Neural cell (in vitro differentiated cells): ENCODE measurements around the gene RERE. TPM values are rescaled to one million over a fixed set of nuclear protein-coding genes. Genes with fewer than 3 reads are reported as not detected.

Experiments used
- H2AFZ ChIP-seq: fragments of 200-600, 300-800 bp; sonication (generic), shearing (Covaris generic); 2 replicates; pipeline ENCODE4 v1.6.0; 2014; ENCODE audit warnings: low read depth, mild to moderate bottlenecking, antibody characterized with exemption, low read length, moderate library complexity
- H3F3A ChIP-seq: fragments of 200-600 bp; shearing (Covaris generic); 2 replicates; pipeline ENCODE4 v1.6.1; 2016; ENCODE audit warnings: mild to moderate bottlenecking, moderate library complexity, mixed read lengths, antibody characterized with exemption, low read length; ENCODE audit not compliant: insufficient read depth, poor library complexity, severe bottlenecking
- H3K27ac ChIP-seq: fragments of 200-600, 300-800 bp; sonication (generic), shearing (Covaris generic); 2 replicates; pipeline ENCODE4 v1.5.1; 2014; ENCODE audit warnings: mild to moderate bottlenecking, low read length, moderate library complexity
- H3K27me3 ChIP-seq: fragments of 300-800, 200-600 bp; sonication (generic), shearing (Covaris generic); 2 replicates; pipeline ENCODE4 v1.6.0; 2014; ENCODE audit warnings: mild to moderate bottlenecking, low read depth, low read length, moderate library complexity; ENCODE audit not compliant: insufficient read depth
- H3K36me3 ChIP-seq: fragments of 300-800, 200-600 bp; sonication (generic), shearing (Covaris generic); 2 replicates; pipeline ENCODE4 v1.5.1; 2014; ENCODE audit warnings: mild to moderate bottlenecking, antibody characterized with exemption, low read length, moderate library complexity; ENCODE audit not compliant: insufficient read depth
- H3K4me2 ChIP-seq: fragments of 300-800, 200-600 bp; sonication (generic), shearing (Covaris generic); 2 replicates; pipeline ENCODE4 v1.6.0; 2014; ENCODE audit warnings: mild to moderate bottlenecking, low read length
- H3K4me3 ChIP-seq: fragments of 300-800, 200-600 bp; sonication (generic), shearing (Covaris generic); 2 replicates; pipeline ENCODE4 v1.5.1; 2014; ENCODE audit warnings: mild to moderate bottlenecking, low read length, moderate library complexity
- H3K79me2 ChIP-seq: fragments of 200-600 bp; shearing (Covaris generic); replicated peaks from 2 replicates; pipeline ENCODE4 v1.6.0; 2014; ENCODE audit warnings: mild to moderate bottlenecking, low read length, moderate library complexity; ENCODE audit not compliant: insufficient read depth
- H3K9ac ChIP-seq: fragments of 300-800, 200-600 bp; sonication (generic), shearing (Covaris generic); 2 replicates; pipeline ENCODE4 v1.6.1; 2016; ENCODE audit warnings: mild to moderate bottlenecking, low read length, mixed read lengths
- H3K9me2 ChIP-seq: fragments of 200-600 bp; shearing (Covaris generic); 2 replicates; pipeline ENCODE4 v1.6.1; 2016; ENCODE audit warnings: mild to moderate bottlenecking, low read length, mixed read lengths; ENCODE audit not compliant: insufficient read depth
- H3K9me3 ChIP-seq: fragments of 200-600, 300-800 bp; sonication (generic), shearing (Covaris generic); 2 replicates; pipeline ENCODE4 v1.6.1; 2016; ENCODE audit warnings: mild to moderate bottlenecking, mixed run types, low read length, moderate library complexity, mixed read lengths
- H4K20me1 ChIP-seq: fragments of 200-600 bp; shearing (Covaris generic); 2 replicates; pipeline ENCODE4 v1.6.1; 2016; ENCODE audit warnings: mild to moderate bottlenecking, mixed run types; ENCODE audit not compliant: insufficient read depth
- EP300 ChIP-seq: fragments of 450-650 bp; conservative IDR thresholded peaks from 2 replicates; pipeline ENCODE4 v1.6.1; 2014; ENCODE audit warnings: antibody characterized with exemption, mild to moderate bottlenecking, moderate library complexity; ENCODE audit not compliant: poor library complexity, severe bottlenecking
- EZH2 ChIP-seq: fragments of 200-600, 300-800 bp; shearing (Covaris generic), sonication (generic); IDR thresholded peaks from 2 replicates; pipeline ENCODE4 v1.6.1; 2014; ENCODE audit warnings: antibody characterized with exemption, low read length, borderline replicate concordance, mild to moderate bottlenecking; ENCODE audit not compliant: insufficient read depth, poor library complexity, severe bottlenecking
- MXI1 ChIP-seq: fragments of 450-650 bp; conservative IDR thresholded peaks from 2 replicates; pipeline ENCODE4 v1.6.1; 2014; ENCODE audit warnings: antibody characterized with exemption, mild to moderate bottlenecking; ENCODE audit not compliant: poor library complexity, severe bottlenecking
- POLR2AphosphoS5 ChIP-seq: IDR thresholded peaks from 2 replicates; pipeline ENCODE4 v1.6.1; 2012
- RAD21 ChIP-seq: fragments of 450-650 bp; conservative IDR thresholded peaks from 2 replicates; pipeline ENCODE4 v1.6.1; 2014; ENCODE audit warnings: antibody characterized with exemption, mild to moderate bottlenecking, moderate library complexity
- SMC3 ChIP-seq: fragments of 450-650 bp; conservative IDR thresholded peaks from 2 replicates; pipeline ENCODE4 v1.6.1; 2014; ENCODE audit warnings: antibody characterized with exemption, mild to moderate bottlenecking, moderate library complexity; ENCODE audit not compliant: poor library complexity
- TAF1 ChIP-seq: IDR thresholded peaks from 2 replicates; pipeline ENCODE4 v1.6.1; 2012; ENCODE audit warnings: low read depth
- polyA plus RNA-seq: library from polyadenylated mRNA; depleted of rRNA; stranded (reverse); fragments of >200 nt; gene quantifications from 2 replicates; pipeline ENCODE4 v1.2.3, GENCODE V29; 2014
- TF ChIP-seq, protein P1 (sequence below): fragments of 450-650 bp; IDR thresholded peaks from 2 replicates; pipeline ENCODE4 v1.5.1; 2014; ENCODE audit warnings: antibody characterized with exemption, mild to moderate bottlenecking, moderate library complexity; ENCODE audit not compliant: poor library complexity, severe bottlenecking
- TF ChIP-seq, protein P2 (sequence below): IDR thresholded peaks from 2 replicates; pipeline ENCODE4 v1.6.1; 2012; ENCODE audit warnings: borderline replicate concordance

The RERE gene
- polyA plus RNA-seq, 1 donor from 2014 or later = 21.0 TPM

DNA sequence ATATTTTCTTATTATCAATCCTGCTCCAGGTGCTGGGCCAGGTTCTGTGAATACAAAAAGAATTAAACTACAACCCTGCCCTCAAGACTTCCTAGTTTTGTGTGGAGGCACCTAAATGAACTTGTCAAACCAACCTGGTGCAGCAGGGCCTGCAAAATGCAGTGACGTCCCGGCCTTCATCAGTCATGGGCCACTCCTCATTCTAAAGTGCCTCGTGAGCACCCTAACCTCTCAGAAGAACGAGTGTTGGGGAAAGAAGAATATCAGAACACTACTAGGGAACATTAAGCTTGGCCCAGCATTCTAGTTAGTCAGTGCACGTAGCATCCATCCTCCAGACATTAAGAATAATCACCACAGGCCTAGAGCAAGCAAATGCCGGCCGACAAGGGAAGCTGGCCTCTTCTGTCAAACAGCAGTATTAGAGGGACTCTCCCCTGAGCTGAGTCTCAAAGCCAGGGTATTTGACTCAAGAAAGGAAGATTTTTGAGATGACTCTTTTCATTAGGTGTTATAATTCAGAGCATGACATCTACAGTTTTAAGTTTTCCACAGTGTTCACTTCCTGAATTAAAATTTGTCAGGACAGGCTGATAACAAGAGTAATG, 361.6 kb downstream of the RERE start:
- H3K79me2 ChIP-seq = peaks cover 16% of the 10 kb centered on the region
- H3K9ac ChIP-seq = no peak overlapping the region
- H3K4me2 ChIP-seq = no peak overlapping the region
- no peaks in the 10 kb centered on the region for H3K9me2 ChIP-seq
- H3K27me3 ChIP-seq = no peaks in the 10 kb centered on the region
- H3F3A ChIP-seq = peaks cover 5% of the 10 kb centered on the region
- peaks cover 2% of the 10 kb centered on the region for H4K20me1 ChIP-seq
- H3K4me3 ChIP-seq = no peak overlapping the region
- H3K36me3 ChIP-seq = no peaks in the 10 kb centered on the region
- TF ChIP-seq EP300 = no peak
- TF ChIP-seq, protein P1, sequence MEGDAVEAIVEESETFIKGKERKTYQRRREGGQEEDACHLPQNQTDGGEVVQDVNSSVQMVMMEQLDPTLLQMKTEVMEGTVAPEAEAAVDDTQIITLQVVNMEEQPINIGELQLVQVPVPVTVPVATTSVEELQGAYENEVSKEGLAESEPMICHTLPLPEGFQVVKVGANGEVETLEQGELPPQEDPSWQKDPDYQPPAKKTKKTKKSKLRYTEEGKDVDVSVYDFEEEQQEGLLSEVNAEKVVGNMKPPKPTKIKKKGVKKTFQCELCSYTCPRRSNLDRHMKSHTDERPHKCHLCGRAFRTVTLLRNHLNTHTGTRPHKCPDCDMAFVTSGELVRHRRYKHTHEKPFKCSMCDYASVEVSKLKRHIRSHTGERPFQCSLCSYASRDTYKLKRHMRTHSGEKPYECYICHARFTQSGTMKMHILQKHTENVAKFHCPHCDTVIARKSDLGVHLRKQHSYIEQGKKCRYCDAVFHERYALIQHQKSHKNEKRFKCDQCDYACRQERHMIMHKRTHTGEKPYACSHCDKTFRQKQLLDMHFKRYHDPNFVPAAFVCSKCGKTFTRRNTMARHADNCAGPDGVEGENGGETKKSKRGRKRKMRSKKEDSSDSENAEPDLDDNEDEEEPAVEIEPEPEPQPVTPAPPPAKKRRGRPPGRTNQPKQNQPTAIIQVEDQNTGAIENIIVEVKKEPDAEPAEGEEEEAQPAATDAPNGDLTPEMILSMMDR = no peak
- TF ChIP-seq EZH2 = no peak
- no peak for TF ChIP-seq POLR2AphosphoS5
- TF ChIP-seq, protein P2, sequence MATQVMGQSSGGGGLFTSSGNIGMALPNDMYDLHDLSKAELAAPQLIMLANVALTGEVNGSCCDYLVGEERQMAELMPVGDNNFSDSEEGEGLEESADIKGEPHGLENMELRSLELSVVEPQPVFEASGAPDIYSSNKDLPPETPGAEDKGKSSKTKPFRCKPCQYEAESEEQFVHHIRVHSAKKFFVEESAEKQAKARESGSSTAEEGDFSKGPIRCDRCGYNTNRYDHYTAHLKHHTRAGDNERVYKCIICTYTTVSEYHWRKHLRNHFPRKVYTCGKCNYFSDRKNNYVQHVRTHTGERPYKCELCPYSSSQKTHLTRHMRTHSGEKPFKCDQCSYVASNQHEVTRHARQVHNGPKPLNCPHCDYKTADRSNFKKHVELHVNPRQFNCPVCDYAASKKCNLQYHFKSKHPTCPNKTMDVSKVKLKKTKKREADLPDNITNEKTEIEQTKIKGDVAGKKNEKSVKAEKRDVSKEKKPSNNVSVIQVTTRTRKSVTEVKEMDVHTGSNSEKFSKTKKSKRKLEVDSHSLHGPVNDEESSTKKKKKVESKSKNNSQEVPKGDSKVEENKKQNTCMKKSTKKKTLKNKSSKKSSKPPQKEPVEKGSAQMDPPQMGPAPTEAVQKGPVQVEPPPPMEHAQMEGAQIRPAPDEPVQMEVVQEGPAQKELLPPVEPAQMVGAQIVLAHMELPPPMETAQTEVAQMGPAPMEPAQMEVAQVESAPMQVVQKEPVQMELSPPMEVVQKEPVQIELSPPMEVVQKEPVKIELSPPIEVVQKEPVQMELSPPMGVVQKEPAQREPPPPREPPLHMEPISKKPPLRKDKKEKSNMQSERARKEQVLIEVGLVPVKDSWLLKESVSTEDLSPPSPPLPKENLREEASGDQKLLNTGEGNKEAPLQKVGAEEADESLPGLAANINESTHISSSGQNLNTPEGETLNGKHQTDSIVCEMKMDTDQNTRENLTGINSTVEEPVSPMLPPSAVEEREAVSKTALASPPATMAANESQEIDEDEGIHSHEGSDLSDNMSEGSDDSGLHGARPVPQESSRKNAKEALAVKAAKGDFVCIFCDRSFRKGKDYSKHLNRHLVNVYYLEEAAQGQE = no peak
- TF ChIP-seq TAF1 = no peak
- no peak for TF ChIP-seq MXI1
- TF ChIP-seq RAD21 = no peak
- TF ChIP-seq SMC3 = no peak
- H2AFZ ChIP-seq = no peak overlapping the region
- no peak overlapping the region for H3K27ac ChIP-seq
- H3K9me3 ChIP-seq = no peaks in the 10 kb centered on the region

DNA sequence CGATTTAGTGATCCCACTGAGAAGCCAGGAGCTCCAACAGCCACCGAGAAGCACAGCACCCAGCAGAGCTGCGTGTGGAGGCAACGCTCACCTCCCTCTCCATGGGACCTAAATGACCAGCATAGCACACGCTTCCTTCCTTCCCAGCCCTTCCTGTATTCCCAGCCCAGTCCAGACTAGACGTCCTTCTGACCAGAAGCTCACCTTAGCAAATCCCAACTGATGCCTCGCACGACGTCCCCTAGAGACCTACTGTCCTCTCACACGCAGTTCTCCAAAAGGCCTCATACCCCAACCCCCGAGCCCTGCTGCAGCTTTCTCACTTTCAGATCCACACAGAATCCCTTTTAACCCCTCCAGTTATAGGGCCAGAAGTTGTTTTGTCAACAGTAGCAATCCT, 367.1 kb downstream of the RERE start:
- no peaks in the 10 kb centered on the region for H3K9me3 ChIP-seq
- no peaks in the 10 kb centered on the region for H3K79me2 ChIP-seq
- no peaks in the 10 kb centered on the region for H3K9me2 ChIP-seq
- H4K20me1 ChIP-seq = peaks cover 2% of the 10 kb centered on the region
- no peaks in the 10 kb centered on the region for H3K27me3 ChIP-seq
- H2AFZ ChIP-seq = no peak overlapping the region
- no peak overlapping the region for H3K27ac ChIP-seq
- H3K9ac ChIP-seq = no peak overlapping the region
- H3F3A ChIP-seq = no peaks in the 10 kb centered on the region
- TF ChIP-seq RAD21 = no peak
- no peak for TF ChIP-seq POLR2AphosphoS5
- TF ChIP-seq, protein P2 = no peak
- TF ChIP-seq, protein P1 = no peak
- no peak for TF ChIP-seq MXI1
- no peak for TF ChIP-seq EP300
- no peak for TF ChIP-seq EZH2
- TF ChIP-seq TAF1 = no peak
- TF ChIP-seq SMC3 = no peak
- no peaks in the 10 kb centered on the region for H3K36me3 ChIP-seq
- H3K4me3 ChIP-seq = no peak overlapping the region
- H3K4me2 ChIP-seq = no peak overlapping the region
